Measurements from ENCODE around the gene UBE4B. TPM values are rescaled to one million over a fixed set of nuclear protein-coding genes. Genes with fewer than 3 reads are reported as not detected.

UBE4B gene
- total and polyA plus RNA-seq, 2 of the 4 experiments (the other 2 are of a cell fraction): 26.5 to 39.3 TPM

- Histone ChIP-seq H3K27me3 (ENCODE audit: control insufficient read depth, insufficient read depth, low read length) (no peaks in the 10 kb centered on the region), H2BK15ac (ENCODE audit: low read depth, low read length) (no peak overlapping the region), H3K56ac (ENCODE audit: extremely low read depth, insufficient read depth, low read length) (no peak overlapping the region), H3K23ac (ENCODE audit: low read depth, low read length) (no peak overlapping the region), H3K9me1 (ENCODE audit: insufficient read depth, low read length) (peaks cover 9% of the 10 kb centered on the region; the same call in 1 of the 2 replicates), H2BK20ac (ENCODE audit: low read depth, low read length) (no peak overlapping the region), H3K79me1 (ENCODE audit: low read depth in 1 of 2, low read length in 2 of 2) (peaks cover 0 to 10% of the 10 kb centered on the region in 2 experiments; a peak in 2 of 4 replicates), H4K20me1 (ENCODE audit: insufficient read depth, low read length) (no peaks in the 10 kb centered on the region; the same call in 1 of the 2 replicates), H3K4me2 (ENCODE audit: low read depth, low read length) (no peak overlapping the region), H4K8ac (ENCODE audit: low read depth in 2 of 2, low read length in 2 of 2) (no peak overlapping the region), H3K27ac (ENCODE audit: insufficient read depth, low read length) (no peak overlapping the region), H3K9me3 (ENCODE audit: control insufficient read depth, insufficient read depth, low read length) (no peaks in the 10 kb centered on the region; the same call in 1 of the 2 replicates), H3K36me3 (ENCODE audit: control insufficient read depth, insufficient read depth, low read length) (peaks cover 30% of the 10 kb centered on the region), H2AK5ac (ENCODE audit: low read depth, low read length) (no peak overlapping the region), H3K4me3 (ENCODE audit: insufficient read depth, low read depth, low read length) (no peak overlapping the region), H3K18ac (ENCODE audit: low read depth, low read length) (no peak overlapping the region), H3K14ac (replicated peaks; ENCODE audit: low read depth, low read length) (no peak overlapping the region), H3K9ac (ENCODE audit: low read depth, low read length) (no peak overlapping the region), H4K5ac (ENCODE audit: low read depth, low read length) (no peak overlapping the region), H3K4me1 (ENCODE audit: control insufficient read depth, insufficient read depth, low read length) (no peaks in the 10 kb centered on the region), H2BK5ac (ENCODE audit: low read depth, low read length, poor library complexity, severe bottlenecking) (no peak overlapping the region), H3K4ac (ENCODE audit: low read depth, low read length) (no peak overlapping the region), H2AK9ac (replicated peaks; ENCODE audit: low read depth, low read length, poor library complexity) (no peak overlapping the region), H4K91ac (ENCODE audit: insufficient read depth, low read depth, low read length) (no peak overlapping the region), H2AFZ (replicated peaks; ENCODE audit: low read length, poor library complexity) (no peak overlapping the region), H2BK120ac (ENCODE audit: low read depth, low read length) (no peak overlapping the region)
- intact Hi-C loops (cut with micrococcal nuclease): no loop called here
- WGBS, 2 experiments (ENCODE audit: extremely low coverage in 2 of 2, insufficient read length in 1 of 2): 97% methylated on average over 6 of the region's 10 CpGs; no CpG with 5 or more reads in 1 of the 2 experiments
- dilution Hi-C loops (cut with HindIII; ENCODE audit: low sequenced_read_pairs, unreplicated experiment): no loop called here
- BruUV-seq (replicated peaks): no TSS peak
- ChIA-PET CTCF (no interaction called here), POLR2A (ENCODE audit: unreplicated experiment) (no interaction called here)
- DNase-seq (no peak), ATAC-seq (ENCODE audit: low read depth) (no peak)
- in situ Hi-C loops (cut with MboI; ENCODE audit: low sequenced_read_pairs): no loop called here
- TF ChIP-seq RAD21 (IDR thresholded peaks at IDR 0.05; ENCODE audit: low read length) (no peak), CEBPB (IDR thresholded peaks at IDR 0.05; ENCODE audit: low read depth, low read length) (no peak), ELK1 (IDR thresholded peaks at IDR 0.05; ENCODE audit: borderline replicate concordance, low read depth, low read length) (no peak), SMC3 (IDR thresholded peaks at IDR 0.05; ENCODE audit: low read depth, low read length) (no peak), BHLHE40 (IDR thresholded peaks at IDR 0.05; ENCODE audit: low read depth, low read length) (no peak), CHD1 (IDR thresholded peaks at IDR 0.05; ENCODE audit: low read depth, low read length) (no peak), RCOR1 (IDR thresholded peaks at IDR 0.05; ENCODE audit: insufficient replicate concordance, low read length) (no peak), CTCF (conservative IDR thresholded peaks at IDR 0.05; ENCODE audit: low read depth, low read length) (no peak), RFX5 (IDR thresholded peaks at IDR 0.05; ENCODE audit: low read depth, low read length) (no peak), FOS (IDR thresholded peaks at IDR 0.05; ENCODE audit: low read depth, low read length) (no peak), MAZ (IDR thresholded peaks at IDR 0.05; ENCODE audit: borderline replicate concordance, low read depth, low read length) (no peak), MAFK (IDR thresholded peaks at IDR 0.05; ENCODE audit: low read depth, low read length) (no peak), POLR2A (IDR thresholded peaks at IDR 0.05; ENCODE audit: low read depth, low read length) (no peak), NFE2L2 (IDR thresholded peaks at IDR 0.05; ENCODE audit: low read depth, low read length) (no peak), USF2 (IDR thresholded peaks at IDR 0.05; ENCODE audit: low read depth, low read length) (no peak)
These were observed 140.8 kb downstream of the UBE4B start for GRCh38 chr1:10173582-10173981.
